H9 (cell line): ENCODE measurements around the gene SH2D2A. TPM values are rescaled to one million over a fixed set of nuclear protein-coding genes. Genes with fewer than 3 reads are reported as not detected.

Source experiments
- DNase-seq: peaks from one replicate; pipeline ENCODE4 v3.0.0-alpha.2; 2017
- H2AFZ ChIP-seq: one replicate; pipeline ENCODE4 v1.6.1; 2013; ENCODE audit warnings: mild to moderate bottlenecking, low read length, control low read depth, moderate library complexity
- H2AK5ac ChIP-seq: 2 replicates; pipeline ENCODE4 v1.6.1; 2013; ENCODE audit warnings: low read length, control low read depth, mixed read lengths; ENCODE audit not compliant: insufficient read length
- H2BK120ac ChIP-seq: one replicate; pipeline ENCODE4 v1.6.1; 2013; ENCODE audit warnings: low read depth, mild to moderate bottlenecking, low read length, control low read depth, inconsistent platforms; ENCODE audit not compliant: poor library complexity, severe bottlenecking
- H2BK12ac ChIP-seq: 2 replicates; pipeline ENCODE4 v1.6.1; 2013; ENCODE audit warnings: low read length, control low read depth, mixed read lengths, low read depth; ENCODE audit not compliant: insufficient read length
- H2BK15ac ChIP-seq: 2 replicates; pipeline ENCODE4 v1.6.1; 2013; ENCODE audit warnings: low read depth, low read length, control low read depth
- H2BK20ac ChIP-seq: one replicate; pipeline ENCODE4 v1.6.1; 2013; ENCODE audit warnings: low read depth, mild to moderate bottlenecking, low read length, control low read depth, inconsistent platforms; ENCODE audit not compliant: poor library complexity, severe bottlenecking
- H2BK5ac ChIP-seq: 2 replicates; pipeline ENCODE4 v1.6.1; 2013; ENCODE audit warnings: low read length, control low read depth, mixed read lengths; ENCODE audit not compliant: insufficient read length
- H3K14ac ChIP-seq: 2 replicates; pipeline ENCODE4 v1.6.1; 2013; ENCODE audit warnings: low read length, control low read depth; ENCODE audit not compliant: insufficient read depth
- H3K18ac ChIP-seq: 2 replicates; pipeline ENCODE4 v1.6.1; 2013; ENCODE audit warnings: low read depth, mild to moderate bottlenecking, mixed read lengths, low read length, control low read depth; ENCODE audit not compliant: insufficient read length
- H3K23ac ChIP-seq: 2 replicates; pipeline ENCODE4 v1.6.1; 2013; ENCODE audit warnings: low read length, control low read depth, mixed read lengths, low read depth; ENCODE audit not compliant: insufficient read length
- H3K23me2 ChIP-seq: 2 replicates; pipeline ENCODE4 v1.6.1; 2013; ENCODE audit warnings: low read depth, mild to moderate bottlenecking, mixed read lengths, low read length, control low read depth; ENCODE audit not compliant: insufficient read length, poor library complexity, severe bottlenecking
- H3K27ac ChIP-seq: 2 replicates; pipeline ENCODE4 v1.5.1; 2013; ENCODE audit warnings: low read length, control low read depth, mixed read lengths, low read depth; ENCODE audit not compliant: insufficient read length
- H3K27me3 ChIP-seq: 2 replicates; pipeline ENCODE4 v1.6.1; 2013; ENCODE audit warnings: low read length, control low read depth, inconsistent platforms; ENCODE audit not compliant: insufficient read depth
- H3K4ac ChIP-seq: 2 replicates; pipeline ENCODE4 v1.6.1; 2013; ENCODE audit warnings: low read depth, mild to moderate bottlenecking, control low read depth, inconsistent platforms, low read length, moderate library complexity
- H3K4me1 ChIP-seq: 2 replicates; pipeline ENCODE4 v1.6.1; 2013; ENCODE audit warnings: low read length, control low read depth, inconsistent platforms; ENCODE audit not compliant: insufficient read depth
- H3K4me2 ChIP-seq: 2 replicates; pipeline ENCODE4 v1.6.1; 2013; ENCODE audit warnings: low read length, control low read depth, mixed read lengths; ENCODE audit not compliant: insufficient read length, insufficient read depth
- H3K56ac ChIP-seq: 2 replicates; pipeline ENCODE4 v1.6.1; 2013; ENCODE audit warnings: low read depth, mild to moderate bottlenecking, mixed read lengths, low read length, control low read depth; ENCODE audit not compliant: insufficient read length
- H3K79me1 ChIP-seq: 2 replicates; pipeline ENCODE4 v1.6.1; 2013; ENCODE audit warnings: low read depth, mild to moderate bottlenecking, moderate library complexity, low read length, control low read depth, inconsistent platforms; ENCODE audit not compliant: insufficient read depth, poor library complexity, severe bottlenecking
- H3K79me2 ChIP-seq: 2 replicates; pipeline ENCODE4 v1.6.1; 2013; ENCODE audit warnings: low read length, control low read depth, inconsistent platforms; ENCODE audit not compliant: insufficient read depth
- H3K9ac ChIP-seq: 2 replicates; pipeline ENCODE4 v1.6.1; 2013; ENCODE audit warnings: low read length, control low read depth, mixed read lengths; ENCODE audit not compliant: insufficient read length; ENCODE audit errors: extremely low read depth
- H3K9me3 ChIP-seq: one replicate; pipeline ENCODE4 v1.6.1; 2013; ENCODE audit warnings: low read depth, low read length, inconsistent platforms; ENCODE audit not compliant: control insufficient read depth
- H3T11ph ChIP-seq: one replicate; pipeline ENCODE4 v1.6.1; 2013; ENCODE audit warnings: mild to moderate bottlenecking, low read length, control low read depth, inconsistent platforms
- H4K20me1 ChIP-seq: one replicate; pipeline ENCODE4 v1.6.1; 2013; ENCODE audit not compliant: control insufficient read depth, insufficient read length, insufficient read depth
- H4K5ac ChIP-seq: 2 replicates; pipeline ENCODE4 v1.6.1; 2013; ENCODE audit warnings: low read depth, mild to moderate bottlenecking, mixed read lengths, low read length, control low read depth; ENCODE audit not compliant: insufficient read length
- H4K8ac ChIP-seq: replicated peaks from 2 replicates; pipeline ENCODE4 v1.6.1; 2013; ENCODE audit warnings: low read length, control low read depth, mixed read lengths, low read depth; ENCODE audit not compliant: insufficient read length
- H4K91ac ChIP-seq: 2 replicates; pipeline ENCODE4 v1.6.1; 2013; ENCODE audit warnings: low read depth, mild to moderate bottlenecking, moderate library complexity, mixed read lengths, low read length, control low read depth; ENCODE audit not compliant: insufficient read length
- H3K27ac Mint-ChIP-seq, 3 experiments: 2 replicates in 2 of 3; 3 replicates in 1 of 3; pipeline ENCODE4 v1.8.0; 2020 to 2021; ENCODE audit warnings: mixed read lengths in 3 of 3, mild to moderate bottlenecking in 1 of 3, moderate library complexity in 1 of 3
- H3K27me3 Mint-ChIP-seq: 2 replicates; pipeline ENCODE4 v1.8.0; 2021; ENCODE audit warnings: low read depth, mild to moderate bottlenecking, moderate library complexity, mixed read lengths
- H3K36me3 Mint-ChIP-seq, 3 experiments: 2 replicates in 2 of 3; 3 replicates in 1 of 3; pipeline ENCODE4 v1.8.0; 2020 to 2021; ENCODE audit warnings: low read depth in 3 of 3, mixed read lengths in 3 of 3; ENCODE audit not compliant: insufficient read depth in 1 of 3
- H3K4me1 Mint-ChIP-seq, 2 experiments: 2 replicates each; pipeline ENCODE4 v1.8.0; 2020; ENCODE audit warnings: mixed read lengths in 2 of 2
- H3K4me3 Mint-ChIP-seq, 2 experiments: 2 replicates in 1 of 2; 3 replicates in 1 of 2; pipeline ENCODE4 v1.8.0; 2020 to 2021; ENCODE audit warnings: mild to moderate bottlenecking in 2 of 2, mixed read lengths in 2 of 2, moderate library complexity in 1 of 2
- H3K9me3 Mint-ChIP-seq, 2 experiments: 2 replicates in 1 of 2; 3 replicates in 1 of 2; pipeline ENCODE4 v1.8.0; 2020; ENCODE audit warnings: mild to moderate bottlenecking in 2 of 2, mixed read lengths in 2 of 2, moderate library complexity in 1 of 2
- WGBS: extraction: QIAGEN DNeasy Blood & Tissue Kit; methylation state at CpG from one replicate; pipeline ENCODE4 v1.1.7; 2013; ENCODE audit warnings: missing lambda C conversion rate, low lambda C conversion rate, mixed read lengths; ENCODE audit not compliant: insufficient read length; ENCODE audit errors: extremely low coverage; 5-methylcytosine and 5-hydroxymethylcytosine counted together
- total RNA-seq: library from RNA; stranded (reverse); gene quantifications from 2 replicates; pipeline ENCODE4 v1.2.1, GENCODE V29; 2021
- TF ChIP-seq, protein P1 (sequence below): fragments of 200-600 bp; sonication (generic); conservative IDR thresholded peaks from 3 replicates; pipeline ENCODE4 v1.8.0; 2021; ENCODE audit warnings: antibody characterized with exemption, mild to moderate bottlenecking

The SH2D2A gene
- total RNA-seq, 1 experiment from 2014 or later, result 2.0 TPM

DNA sequence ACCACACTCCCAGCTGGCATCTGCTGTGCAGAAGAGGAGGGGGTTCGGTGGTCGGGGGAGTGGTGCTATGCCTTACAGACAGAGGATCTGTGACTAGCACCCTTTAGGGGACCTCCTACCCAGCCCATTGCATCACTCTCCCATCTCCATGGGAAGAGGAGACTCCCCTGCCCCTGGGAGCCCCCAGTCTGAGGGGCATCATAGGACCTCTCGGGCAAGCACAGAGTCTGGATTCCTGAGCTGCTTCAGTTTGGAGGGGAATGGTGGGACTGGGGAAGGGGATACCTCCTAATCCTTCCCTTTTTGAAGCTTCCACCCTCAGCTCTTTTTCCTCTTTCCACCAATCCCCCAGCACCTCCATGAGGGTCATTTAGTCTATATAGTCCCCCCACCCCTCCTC lies 40.9 kb upstream of the SH2D2A start:
- peaks cover 13% of the 10 kb centered on the region for H3K23me2 ChIP-seq
- no peak overlapping the region for H2AK5ac ChIP-seq
- no peak overlapping the region for H3K14ac ChIP-seq
- DNase-seq, result no peak
- H4K8ac ChIP-seq, result no peak overlapping the region
- no peaks in the 10 kb centered on the region for H3K79me1 ChIP-seq
- H4K20me1 ChIP-seq, result no peaks in the 10 kb centered on the region
- no peak overlapping the region for H3K9ac ChIP-seq
- no peak overlapping the region for H3K27ac Mint-ChIP-seq
- peaks cover 6 to 30% of the 10 kb centered on the region in 2 experiments for H3K4me1 Mint-ChIP-seq
- no peak overlapping the region for H3K23ac ChIP-seq
- no peak overlapping the region for H3K4me3 Mint-ChIP-seq
- no peak overlapping the region for H3K18ac ChIP-seq
- H2BK15ac ChIP-seq, result no peak overlapping the region
- peaks cover 60% of the 10 kb centered on the region for H3K27me3 ChIP-seq
- no peaks in the 10 kb centered on the region; a peak in 1 of 5 replicates for H3K9me3 Mint-ChIP-seq
- TF ChIP-seq, protein P1, sequence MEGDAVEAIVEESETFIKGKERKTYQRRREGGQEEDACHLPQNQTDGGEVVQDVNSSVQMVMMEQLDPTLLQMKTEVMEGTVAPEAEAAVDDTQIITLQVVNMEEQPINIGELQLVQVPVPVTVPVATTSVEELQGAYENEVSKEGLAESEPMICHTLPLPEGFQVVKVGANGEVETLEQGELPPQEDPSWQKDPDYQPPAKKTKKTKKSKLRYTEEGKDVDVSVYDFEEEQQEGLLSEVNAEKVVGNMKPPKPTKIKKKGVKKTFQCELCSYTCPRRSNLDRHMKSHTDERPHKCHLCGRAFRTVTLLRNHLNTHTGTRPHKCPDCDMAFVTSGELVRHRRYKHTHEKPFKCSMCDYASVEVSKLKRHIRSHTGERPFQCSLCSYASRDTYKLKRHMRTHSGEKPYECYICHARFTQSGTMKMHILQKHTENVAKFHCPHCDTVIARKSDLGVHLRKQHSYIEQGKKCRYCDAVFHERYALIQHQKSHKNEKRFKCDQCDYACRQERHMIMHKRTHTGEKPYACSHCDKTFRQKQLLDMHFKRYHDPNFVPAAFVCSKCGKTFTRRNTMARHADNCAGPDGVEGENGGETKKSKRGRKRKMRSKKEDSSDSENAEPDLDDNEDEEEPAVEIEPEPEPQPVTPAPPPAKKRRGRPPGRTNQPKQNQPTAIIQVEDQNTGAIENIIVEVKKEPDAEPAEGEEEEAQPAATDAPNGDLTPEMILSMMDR, result no peak
- no peak overlapping the region for H3K56ac ChIP-seq
- no peak overlapping the region for H3K4me2 ChIP-seq
- no peak overlapping the region for H2BK120ac ChIP-seq
- H2AFZ ChIP-seq, result no peak overlapping the region
- no CpG with 5 or more reads among the region's 3 CpGs for WGBS
- H3K4ac ChIP-seq, result no peak overlapping the region
- no peaks in the 10 kb centered on the region for H3K36me3 Mint-ChIP-seq
- H2BK20ac ChIP-seq, result no peak overlapping the region
- no peak overlapping the region for H2BK12ac ChIP-seq
- no peaks in the 10 kb centered on the region for H3K4me1 ChIP-seq
- H4K5ac ChIP-seq, result no peak overlapping the region
- H3K79me2 ChIP-seq, result no peaks in the 10 kb centered on the region
- H3K27me3 Mint-ChIP-seq, result peaks cover 97% of the 10 kb centered on the region
- no peak overlapping the region for H4K91ac ChIP-seq
- H3K9me3 ChIP-seq, result no peaks in the 10 kb centered on the region
- no peak overlapping the region for H3T11ph ChIP-seq
- H2BK5ac ChIP-seq, result no peak overlapping the region
- no peak overlapping the region for H3K27ac ChIP-seq
